Muscle of back (tissue), 11 donors: ENCODE results near the gene RMC1. TPM values are rescaled to one million over a fixed set of nuclear protein-coding genes. Genes with fewer than 3 reads are reported as not detected.
A peak's percentile ranks its signal among the peaks of the same experiment; 100 is the strongest.
"Not testable (repeated sequence)": the region's sequence is repeated elsewhere in the genome, so short reads cannot be mapped to it uniquely, and the experiment has no call there.

Experiments used
- DNase-seq, 3 donors: peaks; one replicate each; pipeline versions ENCODE4 v3.0.0 to v3.0.0-alpha.2; 2013
- polyA plus RNA-seq, 10 donors: library from polyadenylated mRNA; unstranded; fragments of 120-200 nt; gene quantifications; one replicate each; pipeline ENCODE4 v1.2.1, GENCODE V29; 2013; ENCODE audit not compliant: insufficient read length in 10 of 10

Gene RMC1
- polyA plus RNA-seq, 10 donors: 10.4 to 17.4 (median 14.3) TPM

DNA sequence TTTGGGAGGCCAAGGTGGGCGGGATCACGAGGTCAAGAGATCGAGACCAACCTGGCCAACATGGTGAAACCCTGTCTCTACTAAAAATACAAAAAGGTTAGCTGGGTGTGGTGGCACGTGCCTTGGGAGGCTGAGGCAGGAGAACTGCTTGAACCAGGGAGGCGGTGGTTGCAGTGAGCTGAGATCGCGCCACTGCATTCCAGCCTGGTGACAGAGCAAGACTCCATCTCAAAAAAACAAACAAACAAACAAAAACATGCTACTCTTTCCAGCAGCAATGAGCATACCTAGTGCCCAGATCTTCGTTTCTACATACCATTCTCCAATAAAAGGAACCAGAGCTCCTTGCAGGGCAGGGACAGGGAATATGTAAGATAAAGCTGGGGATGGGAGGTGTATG, 54.2 kb downstream of the RMC1 start:
- not testable (repeated sequence) for DNase-seq

- no peak for DNase-seq
Measured at GRCh38 chr18:23560186-23560585, 56.9 kb downstream of the RMC1 start.

- DNase-seq: no peak
Measured at GRCh38 chr18:23563377-23564043, 60.2 kb downstream of the RMC1 start.

- no peak for DNase-seq
Measured at GRCh38 chr18:23565916-23566547, 62.7 kb downstream of the RMC1 start.

DNA sequence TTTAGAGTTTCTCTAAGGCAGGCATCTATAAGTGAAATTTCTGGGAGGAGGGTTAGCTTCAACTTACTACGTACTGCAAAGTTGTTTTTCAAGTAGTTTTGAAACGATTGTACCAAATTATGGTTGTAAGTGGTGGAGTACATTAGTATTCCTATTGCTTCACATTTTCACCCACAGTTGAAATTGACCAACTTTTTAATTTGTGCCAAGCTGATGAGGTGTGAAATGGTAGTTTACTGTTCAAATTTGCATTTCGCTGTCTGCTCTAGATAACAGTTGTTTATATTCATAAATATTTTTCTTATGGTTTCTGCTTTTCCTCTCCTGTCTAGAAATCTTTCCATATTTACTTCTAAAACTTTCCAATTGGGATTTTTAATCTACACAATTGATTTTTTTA, 64.4 kb downstream of the RMC1 start:
- no peak for DNase-seq

GRCh38 chr18:23568281-23569138, 65.2 kb downstream of the RMC1 start:
- no peak for DNase-seq

DNA sequence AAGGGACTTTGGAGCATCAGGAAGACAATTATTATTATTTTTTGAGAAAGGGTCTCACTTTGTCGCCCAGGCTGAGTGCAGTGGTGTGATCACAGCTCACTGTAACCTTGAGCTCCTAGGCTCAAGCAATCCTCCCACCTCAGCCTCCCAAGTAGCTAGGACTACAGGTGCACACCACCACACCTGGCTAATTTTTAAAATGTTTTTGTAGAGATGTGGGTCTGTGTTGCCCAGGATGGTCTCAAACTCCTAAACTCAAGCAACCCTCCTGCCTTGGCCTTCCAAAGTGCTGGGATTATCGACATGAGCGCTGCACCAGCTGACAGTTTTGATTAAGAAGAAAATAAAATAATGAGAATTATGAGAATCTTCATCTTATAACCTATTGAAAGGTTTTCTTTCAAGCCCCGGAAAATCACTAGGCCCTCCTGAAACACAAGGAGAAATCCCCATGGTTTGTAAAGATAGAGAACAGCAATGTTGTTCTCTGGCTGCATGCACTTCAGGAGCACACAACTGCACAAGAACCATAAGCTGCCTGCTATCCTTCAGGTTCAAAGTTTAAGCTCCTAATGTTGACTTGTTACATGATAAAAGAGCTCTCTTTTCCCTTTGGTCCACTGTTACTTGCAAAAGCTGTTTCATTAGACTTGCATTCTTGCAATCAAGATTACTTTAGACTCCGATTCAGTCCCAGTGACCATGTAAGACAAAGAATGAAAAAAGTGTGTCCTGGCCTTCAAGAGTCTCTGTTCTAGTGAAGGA, 66.2 kb downstream of the RMC1 start:
- no peak for DNase-seq

- DNase-seq: no peak
Measured at GRCh38 chr18:23570912-23571504, 67.7 kb downstream of the RMC1 start.

DNA sequence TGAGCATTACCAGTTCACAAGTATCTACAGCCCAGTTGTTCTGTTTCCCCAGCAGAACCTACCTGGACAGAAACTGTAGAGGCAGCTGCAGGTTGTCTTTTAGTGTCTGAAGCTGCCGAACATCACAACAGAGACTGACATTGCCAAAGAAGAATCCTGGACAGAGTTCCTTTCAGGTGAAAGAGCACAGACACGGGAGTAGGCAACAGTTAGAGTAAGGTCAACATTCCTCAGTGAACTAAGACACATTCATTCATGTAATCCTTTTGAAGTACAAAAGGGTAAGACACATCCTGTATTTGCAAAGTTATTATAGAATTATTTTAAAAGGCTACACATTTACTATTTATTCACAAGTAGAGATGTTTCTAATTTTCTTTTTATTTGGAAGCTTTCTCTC, 68.7 kb downstream of the RMC1 start:
- no peak for DNase-seq

DNA sequence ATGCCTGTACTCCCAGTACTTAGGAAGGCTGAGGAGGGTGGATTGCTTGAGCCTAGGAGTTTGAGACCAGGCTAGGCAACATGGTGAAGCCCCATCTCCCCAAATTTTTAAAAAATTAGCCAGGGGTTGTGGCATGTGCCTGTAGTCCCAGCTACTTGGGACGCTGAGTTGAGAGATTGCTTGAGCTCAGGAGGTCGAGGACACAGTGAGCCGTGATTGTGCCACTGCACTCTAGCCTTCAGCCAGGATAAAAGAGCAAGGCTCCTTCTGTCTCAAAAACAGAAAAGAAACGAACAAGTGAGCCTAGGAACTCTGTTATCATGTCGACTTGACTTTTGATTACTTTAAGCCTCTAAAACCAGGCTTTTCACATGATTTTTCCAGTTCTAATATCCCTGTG, 69.3 kb downstream of the RMC1 start:
- no peak for DNase-seq

DNA sequence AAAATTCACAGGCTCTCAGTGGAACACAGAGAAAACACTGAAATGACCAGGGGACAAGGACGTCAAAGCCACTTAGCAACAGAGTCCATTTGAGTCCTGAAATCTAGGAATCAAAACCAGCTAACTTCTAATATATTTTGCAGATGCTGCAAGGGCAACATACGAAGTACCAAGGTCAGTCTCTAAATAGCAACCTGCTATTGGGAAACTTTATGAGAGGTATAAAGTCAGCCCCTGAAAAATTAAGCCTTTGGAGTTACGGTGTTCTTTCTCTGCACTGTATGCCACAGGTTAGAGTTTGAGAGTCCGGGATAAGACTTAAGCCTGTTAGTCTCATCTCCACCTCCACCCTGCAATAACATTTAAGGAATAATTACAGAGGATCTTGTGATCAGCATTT, 69.7 kb downstream of the RMC1 start:
- no peak for DNase-seq

DNA sequence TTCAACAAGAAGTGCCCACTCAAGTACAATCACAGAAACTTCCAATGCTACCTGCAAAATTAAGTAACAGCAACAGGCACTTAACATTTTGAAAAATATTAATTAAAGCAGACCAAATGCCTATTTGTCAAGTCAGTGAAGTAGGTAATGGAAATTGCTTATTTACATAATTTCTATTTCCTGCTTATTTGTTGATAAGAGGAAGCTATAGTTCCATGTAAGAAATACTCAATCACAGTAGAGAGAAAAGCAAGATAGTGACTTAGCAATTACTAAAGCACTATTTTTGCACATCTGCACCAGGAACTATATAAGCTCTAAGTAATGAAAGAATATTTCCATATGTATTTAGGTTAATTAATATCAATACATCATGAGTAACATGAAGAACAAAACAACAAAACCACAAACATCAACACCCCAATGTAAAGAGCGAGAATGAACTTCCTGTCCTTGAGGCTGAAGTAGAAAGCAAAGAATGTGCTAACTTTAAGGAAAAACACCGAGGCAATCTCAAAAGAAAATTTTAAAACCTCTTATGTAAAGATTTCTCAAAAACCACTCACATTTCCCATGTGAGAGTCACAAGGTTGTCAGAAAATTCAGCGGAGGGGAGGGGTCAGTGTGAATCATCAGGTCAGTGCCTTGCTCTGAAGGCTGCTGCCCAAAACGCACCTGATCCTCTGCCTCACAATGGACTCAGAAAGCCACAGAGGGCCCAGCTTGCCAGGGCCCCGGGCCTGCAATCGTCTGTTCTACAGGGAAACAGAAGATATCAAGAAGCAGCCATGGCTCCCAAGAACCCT, 70.5 kb downstream of the RMC1 start:
- no peak for DNase-seq

DNA sequence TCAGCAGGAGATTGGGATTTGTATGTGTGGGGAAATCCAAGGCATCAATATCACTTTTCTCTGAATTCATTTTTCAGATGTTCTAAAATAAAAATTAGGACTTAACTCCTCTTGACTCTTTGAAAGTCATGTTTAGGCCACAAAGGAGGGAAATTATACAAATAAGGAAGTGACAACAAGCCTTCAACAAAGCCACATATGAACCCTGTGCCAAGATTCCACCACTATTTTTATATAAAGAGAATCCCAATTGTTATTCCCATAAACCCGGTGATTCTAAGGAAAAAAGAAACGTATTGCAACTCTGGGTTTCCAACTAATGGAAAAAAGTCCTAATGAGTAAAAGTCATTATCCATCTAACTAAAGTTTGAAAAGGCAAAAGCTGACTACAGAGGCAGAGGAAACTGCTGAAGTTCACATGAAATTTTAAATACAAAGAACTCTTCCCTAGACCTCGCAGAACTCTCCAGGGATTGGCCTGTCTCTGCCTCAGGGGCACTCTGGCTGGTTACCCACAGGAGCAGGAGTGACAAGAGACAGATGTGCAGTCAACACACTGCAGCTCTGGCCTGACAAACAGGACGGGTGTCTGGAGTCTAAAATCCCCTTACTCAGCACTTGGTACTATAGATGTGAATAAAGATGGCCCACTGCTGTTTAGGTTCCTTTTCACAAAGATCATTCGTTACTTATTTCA, 71.4 kb downstream of the RMC1 start:
- no peak for DNase-seq

DNA sequence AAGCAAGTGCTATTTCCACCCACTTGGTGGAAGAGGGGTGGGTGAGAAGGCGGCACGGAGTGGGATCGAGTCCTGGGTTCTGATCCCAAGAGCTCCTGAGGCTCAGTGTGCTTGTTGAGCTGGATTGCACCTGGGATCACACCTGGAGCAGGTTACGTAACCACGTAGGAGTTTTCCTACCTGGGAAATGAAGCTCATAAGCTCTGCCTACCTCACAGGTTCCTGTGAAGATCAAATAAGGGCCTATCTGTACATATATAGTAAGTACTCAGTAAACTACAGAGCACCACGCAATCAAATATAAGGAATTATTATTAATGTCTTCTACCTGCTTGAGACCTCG, 72.0 kb downstream of the RMC1 start:
- no peak for DNase-seq

- not testable (repeated sequence) for DNase-seq
Measured at GRCh38 chr18:23577521-23577920, 74.2 kb downstream of the RMC1 start.

GRCh38 chr18:23578067-23578701, 74.9 kb downstream of the RMC1 start:
- peak in 1 of 3 donors; percentile 11 for DNase-seq

DNA sequence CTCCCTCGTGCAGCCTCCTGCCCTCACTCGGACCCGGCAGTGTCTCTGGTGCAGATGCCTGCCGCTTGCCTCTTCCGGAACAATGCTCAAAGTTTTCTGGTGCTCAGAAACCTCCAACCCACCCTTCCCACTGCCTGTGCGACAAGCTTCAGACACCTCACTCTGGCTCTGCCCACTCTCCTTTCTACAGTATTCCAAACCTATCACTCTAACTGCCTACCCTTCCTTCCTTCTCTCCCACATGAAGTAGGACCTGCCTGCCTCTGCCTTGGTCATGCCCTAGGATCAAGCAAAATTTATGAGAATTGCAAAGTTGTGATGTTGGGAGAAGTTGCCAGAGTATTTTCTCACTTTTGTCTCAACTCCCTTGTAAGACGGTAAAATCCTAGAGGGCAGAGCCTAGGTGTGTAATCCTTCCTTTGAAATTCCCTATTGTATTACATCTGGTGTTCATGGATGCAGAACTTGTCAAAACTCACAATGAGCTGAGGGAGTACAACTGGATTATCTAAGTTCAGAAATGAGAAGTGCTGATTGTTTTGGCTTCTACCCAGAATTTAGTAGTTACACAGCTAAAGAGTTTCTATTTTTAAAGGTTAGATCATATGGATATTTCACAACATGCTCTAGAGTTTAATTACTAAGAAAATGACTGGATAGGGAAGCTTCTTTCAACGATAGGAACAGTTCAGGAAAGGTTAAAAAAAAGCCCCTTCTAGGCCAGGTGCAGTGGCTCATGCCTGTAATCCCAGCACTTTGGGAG, 75.8 kb downstream of the RMC1 start:
- DNase-seq: peak in 1 of 3 donors; percentile 15

GRCh38 chr18:23580677-23581367, 77.5 kb downstream of the RMC1 start:
- DNase-seq: no peak
